Measurements from ENCODE around the gene MYH15. TPM values are rescaled to one million over a fixed set of nuclear protein-coding genes. Genes with fewer than 3 reads are reported as not detected.

Gene MYH15
- polyA plus RNA-seq, 1 experiment: 0.68 TPM

GRCh38 chr3:108331792-108332191, 178.6 kb downstream of the MYH15 start:
- POLR2A ChIA-PET: no interaction called here
- H3K27ac ChIP-seq (ENCODE audit: low read depth, low read length): no peak overlapping the region
- no peak for TF ChIP-seq CTCF (IDR thresholded peaks at IDR 0.05; ENCODE audit: low read depth, low read length)
- no peaks in the 10 kb centered on the region for H3K9me3 ChIP-seq (ENCODE audit: control insufficient read depth, insufficient read depth, low read length)
- no peak overlapping the region for H3K4me3 ChIP-seq (ENCODE audit: low read depth, low read length)
- no peak for DNase-seq (ENCODE audit: low read depth, low spot score)
- CTCF ChIA-PET: no interaction called here
- H3K27me3 ChIP-seq (ENCODE audit: control insufficient read depth, insufficient read depth, low read length): no peaks in the 10 kb centered on the region

Other genes with a start within 250 kb of the MYH15 start
- not detected in 2 replicates for gene HHLA2, start 214.0 kb downstream of the MYH15 start, polyA plus RNA-seq (2011; rRNA removed)
- gene CIP2A, start 78.8 kb upstream of the MYH15 start, polyA plus RNA-seq (2011; rRNA removed): 5.6 and 6.2 TPM in 2 replicates
- gene DZIP3, start 79.1 kb upstream of the MYH15 start, polyA plus RNA-seq (2011; rRNA removed): 12.2 and 17.8 TPM in 2 replicates
- not detected in 2 replicates for gene RETNLB, start 246.8 kb upstream of the MYH15 start, polyA plus RNA-seq (2011; rRNA removed)